Thoracic aorta (tissue), 2 donors: ENCODE measurements around the gene GPRC5A. TPM values are rescaled to one million over a fixed set of nuclear protein-coding genes. Genes with fewer than 3 reads are reported as not detected.

ENCODE experiments used
- ATAC-seq: fragments of 150-250 bp; one replicate; pipeline ENCODE4 v1.8.0; 2017; ENCODE audit warnings: low read depth; ENCODE audit not compliant: insufficient number of reproducible peaks, low FRiP score
- DNase-seq: peaks from one replicate; pipeline ENCODE4 v3.0.0-alpha.2; 2020; ENCODE audit warnings: low spot score
- H3K27ac ChIP-seq, 2 donors: fragments of 200-600 bp; sonication (generic); 1 replicate in 1 of 2; 2 replicates in 1 of 2; pipeline ENCODE4 v1.5.1; 2016; ENCODE audit warnings: mild to moderate bottlenecking in 2 of 2, moderate library complexity in 2 of 2
- H3K27me3 ChIP-seq: fragments of 200-600 bp; sonication (generic); replicated peaks from 2 replicates; pipeline ENCODE4 v1.6.0; 2016; ENCODE audit warnings: mild to moderate bottlenecking; ENCODE audit not compliant: insufficient read depth
- H3K36me3 ChIP-seq: fragments of 200-600 bp; sonication (generic); one replicate; pipeline ENCODE4 v1.5.1; 2016
- H3K4me1 ChIP-seq, 2 donors: fragments of 200-600 bp; sonication (generic); 1 replicate in 1 of 2; 2 replicates in 1 of 2; pipeline versions ENCODE4 v1.5.1 to v1.6.0; 2016; ENCODE audit warnings: low read depth in 2 of 2, mild to moderate bottlenecking in 1 of 2; ENCODE audit not compliant: control insufficient read depth in 1 of 2
- H3K4me3 ChIP-seq: fragments of 200-600 bp; sonication (generic); 2 replicates; pipeline ENCODE4 v1.5.1; 2016; ENCODE audit warnings: mild to moderate bottlenecking
- H3K9me3 ChIP-seq: fragments of 200-600 bp; sonication (generic); 2 replicates; pipeline ENCODE4 v1.5.1; 2016
- CTCF ChIP-seq: fragments of 200-600 bp; sonication (generic); IDR thresholded peaks from one replicate; pipeline ENCODE4 v1.5.1; 2019; ENCODE audit warnings: antibody characterized with exemption
- total RNA-seq, 2 donors: library from RNA; depleted of rRNA; stranded (reverse); fragments of >200 nt; gene quantifications; one replicate each; pipeline versions ENCODE4 v1.1.0 to v1.2.3, GENCODE V29; 2016

The GPRC5A gene
- total RNA-seq, 2 donors from 2014 or later, result 42.8 to 123 TPM

GRCh38 chr12:12880537-12880936 lies 10.8 kb upstream of the GPRC5A start:
- no peak for TF ChIP-seq CTCF
- no peaks in the 10 kb centered on the region for H3K9me3 ChIP-seq
- ATAC-seq (no peak), DNase-seq (no peak)
- no peak overlapping the region for H3K27ac ChIP-seq
- no peaks in the 10 kb centered on the region for H3K36me3 ChIP-seq
- no peaks in the 10 kb centered on the region for H3K27me3 ChIP-seq
- H3K4me3 ChIP-seq, result no peak overlapping the region
- peaks cover 13 to 36% of the 10 kb centered on the region in 2 donors for H3K4me1 ChIP-seq

GRCh38 chr12:12881151-12881909 lies 10.0 kb upstream of the GPRC5A start:
- no peak for DNase-seq
- no peak for ATAC-seq
- H3K4me3 ChIP-seq, result no peak overlapping the region
- H3K27me3 ChIP-seq, result no peaks in the 10 kb centered on the region
- no peaks in the 10 kb centered on the region for H3K9me3 ChIP-seq
- H3K36me3 ChIP-seq, result no peaks in the 10 kb centered on the region
- H3K27ac ChIP-seq, result peak overlapping the region in 1 of 2 donors; percentile 3
- H3K4me1 ChIP-seq, result peaks cover 13 to 36% of the 10 kb centered on the region in 2 donors
- no peak for TF ChIP-seq CTCF

GRCh38 chr12:12882288-12882687 lies 9.1 kb upstream of the GPRC5A start:
- H3K27ac ChIP-seq, result peak overlapping the region; percentile 18 to 60
- ATAC-seq (no peak), DNase-seq (no peak)
- H3K9me3 ChIP-seq, result no peaks in the 10 kb centered on the region
- no peaks in the 10 kb centered on the region for H3K36me3 ChIP-seq
- TF ChIP-seq CTCF, result no peak
- no peak overlapping the region for H3K4me3 ChIP-seq
- peaks cover 13 to 32% of the 10 kb centered on the region in 2 donors for H3K4me1 ChIP-seq
- no peaks in the 10 kb centered on the region for H3K27me3 ChIP-seq

GRCh38 chr12:12883369-12884001 lies 7.9 kb upstream of the GPRC5A start:
- ATAC-seq, result no peak
- no peak for DNase-seq

More at GRCh38 chr12:12883369-12884001, 7.9 kb upstream of the GPRC5A start:
- Histone ChIP-seq H3K4me1 (peaks cover 8 to 21% of the 10 kb centered on the region in 2 donors), H3K36me3 (no peaks in the 10 kb centered on the region), H3K4me3 (no peak overlapping the region), H3K27ac (peak overlapping the region; percentile 18 to 60), H3K9me3 (no peaks in the 10 kb centered on the region), H3K27me3 (no peaks in the 10 kb centered on the region)
- no peak for TF ChIP-seq CTCF
